Esophagus squamous epithelium (tissue), 4 donors: ENCODE measurements around the gene AQP6.

Experiments used
- CTCF ChIP-seq, 6 experiments: fragments of 450-650 bp in 4 of 6; fragments of 200-600 bp in 2 of 6; sonication (generic) in 2 of 6; IDR thresholded peaks; one replicate each; pipeline ENCODE4 v1.5.1; 2016 to 2019; ENCODE audit warnings: antibody characterized with exemption in 6 of 6, mild to moderate bottlenecking in 4 of 6, moderate library complexity in 4 of 6
- POLR2A ChIP-seq, 4 donors: fragments of 450-650 bp; IDR thresholded peaks; one replicate each; pipeline ENCODE4 v1.6.1; 2017; ENCODE audit warnings: antibody characterized with exemption in 4 of 4, mild to moderate bottlenecking in 4 of 4, moderate library complexity in 3 of 4

- no peak for TF ChIP-seq CTCF (IDR thresholded peaks at IDR 0.05)
- TF ChIP-seq POLR2A (IDR thresholded peaks at IDR 0.05), result no peak
Observed at GRCh38 chr12:49942512-49942893, 30.2 kb upstream of the AQP6 start.
